GM23338 (cell line): ENCODE results near the gene H2BK1. TPM values are rescaled to one million over a fixed set of nuclear protein-coding genes. Genes with fewer than 3 reads are reported as not detected.

Source experiments
- ATAC-seq: fragments of 200-7000 bp; cut with Tn5 transposase; 3 replicates; pipeline ENCODE4 v1.9.1; 2020
- DNase-seq: peaks from one replicate; pipeline ENCODE4 v3.0.0-alpha.2; 2015; ENCODE audit warnings: low spot score
- H2AFZ ChIP-seq: fragments of 200-600 bp; sonication (generic); 2 replicates; pipeline ENCODE4 v1.8.0; 2016; ENCODE audit warnings: antibody characterized with exemption, mild to moderate bottlenecking, moderate library complexity
- H3F3A ChIP-seq: fragments of 200-600 bp; sonication (generic); replicated peaks from 2 replicates; pipeline ENCODE4 v1.8.0; 2017; ENCODE audit warnings: antibody characterized with exemption, mixed run types, low read depth
- H3K27ac ChIP-seq: fragments of 200-600 bp; sonication (generic); 2 replicates; pipeline ENCODE4 v1.6.1; 2016; ENCODE audit warnings: low read depth
- H3K27me3 ChIP-seq: fragments of 200-600 bp; sonication (generic); 2 replicates; pipeline ENCODE4 v1.8.0; 2016; ENCODE audit warnings: mild to moderate bottlenecking, mixed run types, moderate library complexity; ENCODE audit not compliant: insufficient read depth
- H3K36me3 ChIP-seq: fragments of 200-600 bp; sonication (generic); 2 replicates; pipeline ENCODE4 v1.8.0; 2016; ENCODE audit warnings: mild to moderate bottlenecking; ENCODE audit not compliant: insufficient read depth
- H3K4me1 ChIP-seq: fragments of 200-600 bp; sonication (generic); 2 replicates; pipeline ENCODE4 v1.8.0; 2016; ENCODE audit warnings: mild to moderate bottlenecking, moderate library complexity; ENCODE audit not compliant: insufficient read depth
- H3K4me2 ChIP-seq: fragments of 200-600 bp; sonication (generic); 2 replicates; pipeline ENCODE4 v1.7.1; 2017; ENCODE audit warnings: mixed run types
- H3K4me3 ChIP-seq: fragments of 200-600 bp; sonication (generic); 2 replicates; pipeline ENCODE4 v1.6.1; 2016; ENCODE audit warnings: mixed run types
- H3K79me2 ChIP-seq: fragments of 200-600 bp; sonication (generic); replicated peaks from 2 replicates; pipeline ENCODE4 v1.8.0; 2017; ENCODE audit warnings: mild to moderate bottlenecking; ENCODE audit not compliant: insufficient read depth
- H3K9me2 ChIP-seq: fragments of 200-600 bp; sonication (generic); 2 replicates; pipeline ENCODE4 v1.8.0; 2017; ENCODE audit not compliant: insufficient read depth
- H4K20me1 ChIP-seq: fragments of 200-600 bp; sonication (generic); replicated peaks from 2 replicates; pipeline ENCODE4 v1.8.0; 2017; ENCODE audit warnings: mild to moderate bottlenecking; ENCODE audit not compliant: insufficient read depth
- H3K27ac Mint-ChIP-seq: 2 replicates; pipeline ENCODE4 v1.8.0; 2020; ENCODE audit warnings: inconsistent platforms, mild to moderate bottlenecking, moderate library complexity, mixed read lengths
- H3K27me3 Mint-ChIP-seq: 3 replicates; pipeline ENCODE4 v1.8.0; 2022; ENCODE audit warnings: low read depth, mild to moderate bottlenecking, moderate library complexity, mixed read lengths, inconsistent platforms; ENCODE audit not compliant: insufficient read depth, poor library complexity
- H3K36me3 Mint-ChIP-seq: 3 replicates; pipeline ENCODE4 v1.8.0; 2021; ENCODE audit warnings: low read depth, mild to moderate bottlenecking, inconsistent platforms, moderate library complexity, mixed read lengths
- H3K4me1 Mint-ChIP-seq: 3 replicates; pipeline ENCODE4 v1.8.0; 2020; ENCODE audit warnings: mild to moderate bottlenecking, inconsistent platforms, mixed read lengths
- H3K4me3 Mint-ChIP-seq: 3 replicates; pipeline ENCODE4 v1.8.0; 2021; ENCODE audit warnings: moderate library complexity, mild to moderate bottlenecking, inconsistent platforms, mixed read lengths
- H3K9me3 Mint-ChIP-seq: 3 replicates; pipeline ENCODE4 v1.8.0; 2020; ENCODE audit warnings: moderate library complexity, mild to moderate bottlenecking, inconsistent platforms, mixed read lengths
- polyA plus RNA-seq: library from polyadenylated mRNA; unstranded; fragments of >200 nt; fragmentation: Nextera tagmentation; extraction: Ambion mirVana; gene quantifications from 2 replicates; pipeline ENCODE4 v1.2.1, GENCODE V29; 2016
- total RNA-seq: library from RNA; depleted of rRNA; stranded (reverse); fragments of >200 nt; shearing (Covaris generic); gene quantifications from 2 replicates; pipeline ENCODE4 v1.2.3, GENCODE V29; 2014
- TF ChIP-seq, protein P1 (sequence below): fragments of 250-450 bp; sonication (Bioruptor Pico); IDR thresholded peaks from 2 replicates; pipeline ENCODE4 v1.5.0; 2020; ENCODE audit warnings: mild to moderate bottlenecking, moderate library complexity
- TF ChIP-seq, protein P2 (sequence below): IDR thresholded peaks from one replicate; pipeline ENCODE4 v1.6.1; 2018; ENCODE audit warnings: antibody characterized with exemption; ENCODE audit not compliant: unreplicated experiment

Gene H2BK1
- total and polyA plus RNA-seq, 2 experiments from 2014 or later, result not detected

DNA sequence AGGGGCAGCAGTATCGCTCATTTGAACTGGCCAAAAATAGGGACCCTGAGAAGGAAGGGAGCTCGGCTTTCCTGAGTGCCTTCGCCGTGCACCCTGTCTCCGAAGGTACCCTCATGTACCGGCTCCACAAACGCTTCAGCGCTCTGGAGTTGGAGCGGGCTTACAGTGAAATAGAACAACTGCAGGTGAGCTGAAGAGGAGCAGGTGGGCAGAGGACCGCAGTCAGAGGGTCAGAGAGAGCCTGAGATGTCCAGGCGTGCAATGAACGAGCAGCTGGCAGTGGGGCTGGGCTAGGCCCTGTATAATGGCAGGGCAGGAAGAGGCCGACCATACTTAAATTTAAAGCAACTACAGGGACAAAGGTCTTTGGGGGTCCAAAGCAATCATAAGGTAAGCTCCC is 26.1 kb upstream of the H2BK1 start:
- H3K4me1 ChIP-seq, result peaks cover 6% of the 10 kb centered on the region; the same call in 1 of the 2 replicates
- no peak overlapping the region for H2AFZ ChIP-seq
- ATAC-seq (no peak), DNase-seq (no peak)
- H3K27ac ChIP-seq, result no peak overlapping the region
- no peak overlapping the region for H3K4me3 Mint-ChIP-seq
- no peak overlapping the region for H3K27ac Mint-ChIP-seq
- peaks cover 19% of the 10 kb centered on the region for H3K79me2 ChIP-seq
- H3K27me3 Mint-ChIP-seq, result peaks cover 14% of the 10 kb centered on the region
- H3K27me3 ChIP-seq, result no peaks in the 10 kb centered on the region
- peaks cover 17% of the 10 kb centered on the region for H3K36me3 Mint-ChIP-seq
- H3K4me3 ChIP-seq, result no peak overlapping the region
- TF ChIP-seq, protein P1, sequence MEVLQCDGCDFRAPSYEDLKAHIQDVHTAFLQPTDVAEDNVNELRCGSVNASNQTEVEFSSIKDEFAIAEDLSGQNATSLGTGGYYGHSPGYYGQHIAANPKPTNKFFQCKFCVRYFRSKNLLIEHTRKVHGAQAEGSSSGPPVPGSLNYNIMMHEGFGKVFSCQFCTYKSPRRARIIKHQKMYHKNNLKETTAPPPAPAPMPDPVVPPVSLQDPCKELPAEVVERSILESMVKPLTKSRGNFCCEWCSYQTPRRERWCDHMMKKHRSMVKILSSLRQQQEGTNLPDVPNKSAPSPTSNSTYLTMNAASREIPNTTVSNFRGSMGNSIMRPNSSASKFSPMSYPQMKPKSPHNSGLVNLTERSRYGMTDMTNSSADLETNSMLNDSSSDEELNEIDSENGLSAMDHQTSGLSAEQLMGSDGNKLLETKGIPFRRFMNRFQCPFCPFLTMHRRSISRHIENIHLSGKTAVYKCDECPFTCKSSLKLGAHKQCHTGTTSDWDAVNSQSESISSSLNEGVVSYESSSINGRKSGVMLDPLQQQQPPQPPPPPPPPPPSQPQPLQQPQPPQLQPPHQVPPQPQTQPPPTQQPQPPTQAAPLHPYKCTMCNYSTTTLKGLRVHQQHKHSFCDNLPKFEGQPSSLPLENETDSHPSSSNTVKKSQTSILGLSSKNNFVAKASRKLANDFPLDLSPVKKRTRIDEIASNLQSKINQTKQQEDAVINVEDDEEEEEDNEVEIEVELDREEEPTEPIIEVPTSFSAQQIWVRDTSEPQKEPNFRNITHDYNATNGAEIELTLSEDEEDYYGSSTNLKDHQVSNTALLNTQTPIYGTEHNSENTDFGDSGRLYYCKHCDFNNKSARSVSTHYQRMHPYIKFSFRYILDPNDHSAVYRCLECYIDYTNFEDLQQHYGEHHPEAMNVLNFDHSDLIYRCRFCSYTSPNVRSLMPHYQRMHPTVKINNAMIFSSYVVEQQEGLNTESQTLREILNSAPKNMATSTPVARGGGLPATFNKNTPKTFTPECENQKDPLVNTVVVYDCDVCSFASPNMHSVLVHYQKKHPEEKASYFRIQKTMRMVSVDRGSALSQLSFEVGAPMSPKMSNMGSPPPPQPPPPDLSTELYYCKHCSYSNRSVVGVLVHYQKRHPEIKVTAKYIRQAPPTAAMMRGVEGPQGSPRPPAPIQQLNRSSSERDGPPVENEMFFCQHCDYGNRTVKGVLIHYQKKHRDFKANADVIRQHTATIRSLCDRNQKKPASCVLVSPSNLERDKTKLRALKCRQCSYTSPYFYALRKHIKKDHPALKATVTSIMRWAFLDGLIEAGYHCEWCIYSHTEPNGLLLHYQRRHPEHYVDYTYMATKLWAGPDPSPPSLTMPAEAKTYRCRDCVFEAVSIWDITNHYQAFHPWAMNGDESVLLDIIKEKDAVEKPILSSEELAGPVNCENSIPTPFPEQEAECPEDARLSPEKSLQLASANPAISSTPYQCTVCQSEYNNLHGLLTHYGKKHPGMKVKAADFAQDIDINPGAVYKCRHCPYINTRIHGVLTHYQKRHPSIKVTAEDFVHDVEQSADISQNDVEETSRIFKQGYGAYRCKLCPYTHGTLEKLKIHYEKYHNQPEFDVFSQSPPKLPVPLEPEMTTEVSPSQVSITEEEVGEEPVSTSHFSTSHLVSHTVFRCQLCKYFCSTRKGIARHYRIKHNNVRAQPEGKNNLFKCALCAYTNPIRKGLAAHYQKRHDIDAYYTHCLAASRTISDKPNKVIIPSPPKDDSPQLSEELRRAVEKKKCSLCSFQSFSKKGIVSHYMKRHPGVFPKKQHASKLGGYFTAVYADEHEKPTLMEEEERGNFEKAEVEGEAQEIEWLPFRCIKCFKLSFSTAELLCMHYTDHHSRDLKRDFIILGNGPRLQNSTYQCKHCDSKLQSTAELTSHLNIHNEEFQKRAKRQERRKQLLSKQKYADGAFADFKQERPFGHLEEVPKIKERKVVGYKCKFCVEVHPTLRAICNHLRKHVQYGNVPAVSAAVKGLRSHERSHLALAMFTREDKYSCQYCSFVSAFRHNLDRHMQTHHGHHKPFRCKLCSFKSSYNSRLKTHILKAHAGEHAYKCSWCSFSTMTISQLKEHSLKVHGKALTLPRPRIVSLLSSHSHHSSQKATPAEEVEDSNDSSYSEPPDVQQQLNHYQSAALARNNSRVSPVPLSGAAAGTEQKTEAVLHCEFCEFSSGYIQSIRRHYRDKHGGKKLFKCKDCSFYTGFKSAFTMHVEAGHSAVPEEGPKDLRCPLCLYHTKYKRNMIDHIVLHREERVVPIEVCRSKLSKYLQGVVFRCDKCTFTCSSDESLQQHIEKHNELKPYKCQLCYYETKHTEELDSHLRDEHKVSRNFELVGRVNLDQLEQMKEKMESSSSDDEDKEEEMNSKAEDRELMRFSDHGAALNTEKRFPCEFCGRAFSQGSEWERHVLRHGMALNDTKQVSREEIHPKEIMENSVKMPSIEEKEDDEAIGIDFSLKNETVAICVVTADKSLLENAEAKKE, result no peak
- TF ChIP-seq, protein P2, sequence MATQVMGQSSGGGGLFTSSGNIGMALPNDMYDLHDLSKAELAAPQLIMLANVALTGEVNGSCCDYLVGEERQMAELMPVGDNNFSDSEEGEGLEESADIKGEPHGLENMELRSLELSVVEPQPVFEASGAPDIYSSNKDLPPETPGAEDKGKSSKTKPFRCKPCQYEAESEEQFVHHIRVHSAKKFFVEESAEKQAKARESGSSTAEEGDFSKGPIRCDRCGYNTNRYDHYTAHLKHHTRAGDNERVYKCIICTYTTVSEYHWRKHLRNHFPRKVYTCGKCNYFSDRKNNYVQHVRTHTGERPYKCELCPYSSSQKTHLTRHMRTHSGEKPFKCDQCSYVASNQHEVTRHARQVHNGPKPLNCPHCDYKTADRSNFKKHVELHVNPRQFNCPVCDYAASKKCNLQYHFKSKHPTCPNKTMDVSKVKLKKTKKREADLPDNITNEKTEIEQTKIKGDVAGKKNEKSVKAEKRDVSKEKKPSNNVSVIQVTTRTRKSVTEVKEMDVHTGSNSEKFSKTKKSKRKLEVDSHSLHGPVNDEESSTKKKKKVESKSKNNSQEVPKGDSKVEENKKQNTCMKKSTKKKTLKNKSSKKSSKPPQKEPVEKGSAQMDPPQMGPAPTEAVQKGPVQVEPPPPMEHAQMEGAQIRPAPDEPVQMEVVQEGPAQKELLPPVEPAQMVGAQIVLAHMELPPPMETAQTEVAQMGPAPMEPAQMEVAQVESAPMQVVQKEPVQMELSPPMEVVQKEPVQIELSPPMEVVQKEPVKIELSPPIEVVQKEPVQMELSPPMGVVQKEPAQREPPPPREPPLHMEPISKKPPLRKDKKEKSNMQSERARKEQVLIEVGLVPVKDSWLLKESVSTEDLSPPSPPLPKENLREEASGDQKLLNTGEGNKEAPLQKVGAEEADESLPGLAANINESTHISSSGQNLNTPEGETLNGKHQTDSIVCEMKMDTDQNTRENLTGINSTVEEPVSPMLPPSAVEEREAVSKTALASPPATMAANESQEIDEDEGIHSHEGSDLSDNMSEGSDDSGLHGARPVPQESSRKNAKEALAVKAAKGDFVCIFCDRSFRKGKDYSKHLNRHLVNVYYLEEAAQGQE, result no peak
- no peaks in the 10 kb centered on the region for H3K9me3 Mint-ChIP-seq
- H4K20me1 ChIP-seq, result peaks cover 18% of the 10 kb centered on the region; the same call in 1 of the 2 replicates
- H3K4me2 ChIP-seq, result no peak overlapping the region
- no peaks in the 10 kb centered on the region for H3K9me2 ChIP-seq
- no peaks in the 10 kb centered on the region for H3K36me3 ChIP-seq
- H3K4me1 Mint-ChIP-seq, result peaks cover 23% of the 10 kb centered on the region
- no peaks in the 10 kb centered on the region for H3F3A ChIP-seq
